Stimulated activated naive CD4-positive, alpha-beta T cell (primary cell): Measurements from ENCODE around the gene TBC1D13.
A peak's percentile ranks its signal among the peaks of the same experiment; 100 is the strongest.
"Not testable (repeated sequence)": the region's sequence is repeated elsewhere in the genome, so short reads cannot be mapped to it uniquely, and the experiment has no call there.

ENCODE experiments used
- DNase-seq, 6 experiments: peaks; one replicate each; lab custom pipeline; 2025; lab: John Stamatoyannopoulos, UW

TBC1D13 gene

DNA sequence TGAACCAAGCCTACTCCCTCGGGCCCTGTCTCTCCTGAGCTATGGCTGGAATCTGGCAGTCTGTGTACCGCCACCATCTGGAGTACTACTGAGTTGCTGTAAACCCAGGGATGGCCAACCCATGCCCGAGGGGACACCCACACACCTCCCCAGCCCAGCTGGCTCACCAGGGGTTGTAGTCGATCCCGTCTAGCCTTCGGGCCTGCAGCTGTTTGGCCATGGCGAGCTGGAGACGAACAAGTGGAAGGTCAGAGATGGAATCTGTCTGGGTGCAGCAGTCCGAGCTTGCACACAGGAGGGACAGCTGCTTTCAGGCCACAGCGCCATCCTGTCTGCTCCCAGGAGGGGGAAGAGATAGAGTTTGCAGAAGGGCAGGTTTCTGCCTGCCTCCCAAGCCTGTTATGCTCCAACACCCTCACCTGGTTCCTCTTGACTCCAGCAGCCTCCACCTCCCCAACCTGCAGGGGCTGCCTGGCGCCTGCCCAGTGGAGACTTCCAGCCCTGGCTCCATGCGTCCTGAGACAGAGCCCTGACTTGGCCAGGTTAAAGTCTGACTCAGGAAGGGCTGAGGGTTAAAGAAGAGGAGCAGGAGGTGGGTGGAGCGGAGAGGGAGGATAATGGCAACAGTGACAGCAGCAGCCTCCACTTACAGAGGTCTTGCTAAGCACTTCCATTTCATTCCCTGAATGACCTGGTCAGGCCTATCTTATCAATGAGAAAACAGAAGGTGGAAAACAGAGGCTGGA, 58.3 kb downstream of the TBC1D13 start:
- no peak for DNase-seq

GRCh38 chr9:128846680-128847030, 59.6 kb downstream of the TBC1D13 start:
- no peak for DNase-seq

DNA sequence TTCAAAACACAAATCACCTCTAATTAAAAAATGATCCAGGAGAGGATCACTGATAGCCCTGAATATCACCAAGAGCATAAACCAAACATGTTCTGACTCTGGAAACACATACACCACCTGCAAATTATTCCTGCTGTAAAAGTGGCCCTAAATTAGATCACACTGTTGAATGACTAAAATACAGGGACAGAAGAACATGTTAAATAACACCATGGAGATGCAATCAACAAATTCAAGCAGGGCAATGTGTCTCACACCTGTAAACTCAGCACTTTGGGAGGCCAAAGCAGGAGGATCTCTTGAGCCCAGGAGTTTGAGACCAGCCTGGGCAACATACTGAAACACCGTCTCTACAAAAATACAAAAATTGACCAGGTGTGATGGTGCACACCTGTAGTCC, 60.8 kb downstream of the TBC1D13 start:
- DNase-seq, result no peak

- not testable (repeated sequence) for DNase-seq
These were observed 64.0 kb downstream of the TBC1D13 start for GRCh38 chr9:128851024-128851423.

DNA sequence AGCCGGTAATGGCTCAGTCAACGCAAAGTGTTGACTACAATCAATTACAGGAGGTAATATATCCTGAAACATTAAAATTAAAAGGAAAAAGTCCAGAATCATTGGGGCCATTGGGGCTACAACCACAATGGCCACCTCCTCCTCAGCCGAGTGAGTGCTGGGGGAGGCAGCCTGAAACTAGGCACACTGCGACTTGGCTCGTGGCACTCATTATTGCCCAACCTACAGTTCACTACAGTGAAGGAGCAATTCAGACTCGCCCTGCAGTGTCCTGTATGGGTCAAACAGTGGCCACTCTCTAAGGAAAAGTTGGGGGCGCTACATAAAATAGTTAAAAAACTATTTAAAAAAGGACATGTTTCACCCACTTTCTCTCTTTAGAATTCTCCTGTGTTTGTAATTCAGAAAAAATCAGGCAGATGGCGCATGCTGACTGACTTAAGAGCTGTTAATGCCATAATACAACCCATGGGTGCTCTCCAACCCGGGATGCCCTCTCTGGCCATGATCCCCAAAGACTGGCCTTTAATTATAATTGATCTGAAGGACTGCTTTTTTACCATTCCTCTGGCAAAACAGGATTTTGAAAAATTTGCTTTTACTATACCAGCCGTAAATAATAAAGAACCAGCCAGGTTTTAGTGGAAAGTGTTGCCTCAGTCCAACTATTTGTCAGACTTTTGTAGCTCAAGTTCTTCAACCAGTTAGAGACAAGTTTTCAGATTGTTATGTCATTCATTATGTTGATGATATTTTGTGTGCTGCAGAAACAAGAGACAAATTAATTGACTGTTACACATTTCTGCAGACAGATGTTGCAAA, 64.9 kb downstream of the TBC1D13 start:
- peak in 1 of 6 experiments; percentile 9 for DNase-seq

GRCh38 chr9:128852646-128853045, 65.6 kb downstream of the TBC1D13 start:
- not testable (repeated sequence) for DNase-seq

GRCh38 chr9:128854454-128854853, 67.4 kb downstream of the TBC1D13 start:
- DNase-seq, result not testable (repeated sequence)

DNA sequence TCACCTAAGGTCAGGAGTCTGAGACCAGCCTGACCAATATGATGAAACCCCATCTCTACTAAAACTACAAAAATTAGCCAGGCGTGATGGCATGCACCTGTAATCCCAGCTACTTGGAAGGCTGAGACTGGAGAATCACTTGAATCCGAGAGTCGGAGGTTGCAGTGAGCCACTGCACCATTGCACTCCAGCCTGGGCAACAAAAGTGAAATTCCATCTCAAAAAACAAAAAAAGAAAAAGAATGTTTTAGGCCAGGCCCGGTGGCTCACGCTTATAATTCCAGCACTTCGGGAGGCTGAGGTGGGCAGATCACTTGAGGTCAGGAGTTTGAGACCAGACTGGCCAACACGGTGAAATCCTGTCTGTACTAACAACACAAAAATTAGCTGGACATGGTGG, 71.4 kb downstream of the TBC1D13 start:
- DNase-seq, result not testable (repeated sequence)
